Calu3 (cell line): ENCODE measurements around the gene LRRN1. TPM values are rescaled to one million over a fixed set of nuclear protein-coding genes. Genes with fewer than 3 reads are reported as not detected.
A peak's percentile ranks its signal among the peaks of the same experiment; 100 is the strongest.

Experiments
- BruUV-seq: library from RNA; stranded (reverse); fragments of 400-500 nt; replicated peaks from 2 replicates; lab custom pipeline; 2021; lab: Mats Ljungman, UMichigan
- CTCF ChIA-PET: fragments of 300-600 bp; sonication (Branson Sonifier 250); formaldehyde crosslinking; loops from one replicate; lab custom pipeline; 2022; ENCODE audit warnings: antibody characterized with exemption; lab: Charles Lee
- DNase-seq: peaks from one replicate; pipeline ENCODE4 v3.0.0; 2022
- H3K27ac Mint-ChIP-seq: one replicate; pipeline ENCODE4 v1.8.0; 2022; ENCODE audit warnings: mixed read lengths; ENCODE audit not compliant: unreplicated experiment
- H3K27me3 Mint-ChIP-seq: one replicate; pipeline ENCODE4 v1.8.0; 2022; ENCODE audit warnings: mixed read lengths; ENCODE audit not compliant: unreplicated experiment
- H3K36me3 Mint-ChIP-seq: one replicate; pipeline ENCODE4 v1.8.0; 2022; ENCODE audit warnings: mild to moderate bottlenecking, moderate library complexity, mixed read lengths; ENCODE audit not compliant: insufficient read depth, unreplicated experiment
- H3K4me1 Mint-ChIP-seq: one replicate; pipeline ENCODE4 v1.8.0; 2022; ENCODE audit warnings: mild to moderate bottlenecking, low read depth, mixed read lengths; ENCODE audit not compliant: unreplicated experiment
- H3K4me3 Mint-ChIP-seq: one replicate; pipeline ENCODE4 v1.8.0; 2022; ENCODE audit warnings: mild to moderate bottlenecking, low read depth, moderate library complexity, mixed read lengths; ENCODE audit not compliant: unreplicated experiment
- H3K9me3 Mint-ChIP-seq: one replicate; pipeline ENCODE4 v1.8.0; 2022; ENCODE audit warnings: low read depth, mixed read lengths; ENCODE audit not compliant: unreplicated experiment
- intact Hi-C: fragments of 100-400 bp; cut with micrococcal nuclease; formaldehyde crosslinking; loops from one replicate; pipeline ENCODE4 v1.10.0; 2022; ENCODE audit not compliant: unreplicated experiment
- total RNA-seq: library from RNA; stranded (reverse); gene quantifications from 2 replicates; pipeline ENCODE4 v1.2.3, GENCODE V29; 2022
- TF ChIP-seq, protein P1 (sequence below): fragments of 200-600 bp; IDR thresholded peaks from one replicate; pipeline ENCODE4 v1.8.0; 2022; ENCODE audit warnings: antibody characterized with exemption; ENCODE audit not compliant: unreplicated experiment

The LRRN1 gene
- total RNA-seq, 1 experiment from 2014 or later, result 22.1 TPM

DNA sequence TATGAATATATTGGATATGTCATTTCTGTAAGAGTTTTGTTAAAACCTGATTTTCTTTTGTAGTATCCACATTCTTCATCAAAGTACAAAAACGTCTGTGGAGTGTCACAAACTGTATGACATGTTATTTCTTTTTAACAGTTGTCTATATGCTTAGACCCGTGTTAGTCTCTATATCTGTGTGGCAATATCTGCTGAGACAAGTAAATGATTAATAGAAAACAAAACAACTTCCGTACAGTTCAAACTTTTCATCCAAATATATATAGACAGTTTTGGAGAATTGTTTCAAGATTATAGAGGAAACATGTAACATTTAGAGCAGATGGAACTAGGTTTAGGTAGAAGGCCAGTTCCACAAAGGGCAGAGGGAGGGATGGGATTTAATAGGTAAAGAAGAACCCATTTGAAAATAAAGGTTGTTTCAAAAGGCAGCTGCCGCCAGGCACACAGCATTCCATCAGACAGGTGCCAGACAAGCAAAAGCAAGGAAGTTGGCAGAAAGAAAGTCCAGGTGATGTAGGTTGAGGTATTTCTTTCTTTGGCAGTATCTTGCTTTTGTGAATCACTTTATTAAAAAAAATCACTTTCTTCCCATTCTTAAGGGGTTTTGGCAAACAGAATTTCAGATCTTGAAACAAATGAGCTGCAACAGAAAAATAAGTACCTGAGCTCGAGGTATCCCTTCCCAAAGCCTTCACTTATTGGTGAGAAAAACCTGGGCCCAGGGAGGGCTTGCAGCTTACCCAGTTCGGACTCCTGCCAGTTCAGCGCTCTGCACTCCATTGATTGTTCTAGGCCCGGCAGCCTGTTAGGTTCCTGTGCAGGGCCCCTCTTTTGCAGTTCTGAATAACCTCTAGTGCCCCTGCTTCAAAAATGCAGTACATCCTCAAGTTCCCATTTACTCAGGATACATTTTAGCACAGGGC, 49.0 kb downstream of the LRRN1 start:
- TF ChIP-seq, protein P1, sequence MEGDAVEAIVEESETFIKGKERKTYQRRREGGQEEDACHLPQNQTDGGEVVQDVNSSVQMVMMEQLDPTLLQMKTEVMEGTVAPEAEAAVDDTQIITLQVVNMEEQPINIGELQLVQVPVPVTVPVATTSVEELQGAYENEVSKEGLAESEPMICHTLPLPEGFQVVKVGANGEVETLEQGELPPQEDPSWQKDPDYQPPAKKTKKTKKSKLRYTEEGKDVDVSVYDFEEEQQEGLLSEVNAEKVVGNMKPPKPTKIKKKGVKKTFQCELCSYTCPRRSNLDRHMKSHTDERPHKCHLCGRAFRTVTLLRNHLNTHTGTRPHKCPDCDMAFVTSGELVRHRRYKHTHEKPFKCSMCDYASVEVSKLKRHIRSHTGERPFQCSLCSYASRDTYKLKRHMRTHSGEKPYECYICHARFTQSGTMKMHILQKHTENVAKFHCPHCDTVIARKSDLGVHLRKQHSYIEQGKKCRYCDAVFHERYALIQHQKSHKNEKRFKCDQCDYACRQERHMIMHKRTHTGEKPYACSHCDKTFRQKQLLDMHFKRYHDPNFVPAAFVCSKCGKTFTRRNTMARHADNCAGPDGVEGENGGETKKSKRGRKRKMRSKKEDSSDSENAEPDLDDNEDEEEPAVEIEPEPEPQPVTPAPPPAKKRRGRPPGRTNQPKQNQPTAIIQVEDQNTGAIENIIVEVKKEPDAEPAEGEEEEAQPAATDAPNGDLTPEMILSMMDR, result no peak
- Mint-ChIP-seq H3K4me3 (no peak overlapping the region), H3K9me3 (no peaks in the 10 kb centered on the region), H3K36me3 (no peaks in the 10 kb centered on the region), H3K4me1 (no peaks in the 10 kb centered on the region), H3K27me3 (no peaks in the 10 kb centered on the region), H3K27ac (no peak overlapping the region)
- no TSS peak for BruUV-seq
- CTCF ChIA-PET, result no interaction called here
- DNase-seq, result peak; percentile 6
- intact Hi-C loops, result no loop called here

GRCh38 chr3:3848923-3849275, 49.7 kb downstream of the LRRN1 start:
- Mint-ChIP-seq H3K36me3 (no peaks in the 10 kb centered on the region), H3K27me3 (no peaks in the 10 kb centered on the region), H3K27ac (no peak overlapping the region), H3K9me3 (no peaks in the 10 kb centered on the region), H3K4me1 (no peaks in the 10 kb centered on the region), H3K4me3 (no peak overlapping the region)
- TF ChIP-seq, protein P1, result no peak
- CTCF ChIA-PET, result no interaction called here
- no TSS peak for BruUV-seq
- DNase-seq, result no peak
- intact Hi-C loops, result no loop called here

GRCh38 chr3:3851621-3852323, 52.5 kb downstream of the LRRN1 start:
- CTCF ChIA-PET, result no interaction called here
- no peak for DNase-seq
- Mint-ChIP-seq H3K27me3 (no peaks in the 10 kb centered on the region), H3K4me3 (no peak overlapping the region), H3K4me1 (no peaks in the 10 kb centered on the region), H3K9me3 (no peaks in the 10 kb centered on the region), H3K27ac (no peak overlapping the region), H3K36me3 (no peaks in the 10 kb centered on the region)
- no TSS peak for BruUV-seq
- intact Hi-C loops, result no loop called here
- TF ChIP-seq, protein P1, result no peak

GRCh38 chr3:3853544-3853943, 54.3 kb downstream of the LRRN1 start:
- H3K4me3 Mint-ChIP-seq, result no peak overlapping the region
- DNase-seq, result no peak
- TF ChIP-seq, protein P1, result no peak
- no peak overlapping the region for H3K27ac Mint-ChIP-seq
- H3K9me3 Mint-ChIP-seq, result no peaks in the 10 kb centered on the region
- no peaks in the 10 kb centered on the region for H3K36me3 Mint-ChIP-seq
- intact Hi-C loops, result no loop called here
- no TSS peak for BruUV-seq
- no peaks in the 10 kb centered on the region for H3K4me1 Mint-ChIP-seq
- H3K27me3 Mint-ChIP-seq, result no peaks in the 10 kb centered on the region
- CTCF ChIA-PET, result interaction anchor here (0.6 kb wide), 1 partner anchor 803 kb away, joined by 4 read pairs; no protein-coding TSS in a partner anchor
